Frontal cortex (tissue), 4 donors: ENCODE data around the gene BACH2. TPM values are rescaled to one million over a fixed set of nuclear protein-coding genes. Genes with fewer than 3 reads are reported as not detected.
"Not testable (repeated sequence)": the region's sequence is repeated elsewhere in the genome, so short reads cannot be mapped to it uniquely, and the experiment has no call there.

Source experiments
- DNase-seq, 2 donors: peaks; one replicate each; pipeline ENCODE4 v3.0.0; 2012; ENCODE audit warnings: low spot score in 2 of 2
- FAIRE-seq: peaks from 2 replicates; lab custom pipeline; 2012; peaks lifted over from hg19 to GRCh38; lab: Jason Lieb, UNC
- total RNA-seq: library from RNA; depleted of rRNA; stranded (reverse); fragments of >200 nt; gene quantifications from one replicate; pipeline ENCODE4 v1.2.3, GENCODE V29; 2014
- donor health status: control.
- donor health status: control.
- donor health status: control.

The BACH2 gene
- total RNA-seq: 48.9 TPM

- DNase-seq (peak; percentile 86 to 92), FAIRE-seq (no peak)
Measured at GRCh38 chr6:90296341-90297114, at the start of gene BACH2. Gene BACH2, minus strand, starts transcription at chr6:90296843. Its CDS starts 287,999 bp downstream, at chr6:90008844.

DNA sequence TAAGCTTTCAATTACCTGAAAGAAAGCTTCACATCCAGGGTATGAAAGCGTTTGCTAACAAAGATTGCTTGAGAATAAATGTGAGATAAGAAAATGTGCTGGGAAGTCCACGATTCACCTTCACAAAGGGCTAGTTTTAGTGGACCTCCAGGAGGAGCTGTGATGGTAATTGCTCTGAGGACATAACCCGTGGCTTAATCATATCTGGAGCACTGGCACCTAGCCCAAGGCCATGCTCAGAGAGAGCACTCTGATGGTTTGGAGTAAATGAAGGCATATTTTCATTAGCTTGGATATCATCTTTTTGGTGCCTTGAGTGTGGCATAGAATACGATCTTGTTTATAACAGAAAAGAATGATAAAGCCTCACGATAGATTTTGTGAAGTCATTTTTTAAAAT is 46.9 kb upstream of the BACH2 start:
- DNase-seq: no peak
- FAIRE-seq: no peak

GRCh38 chr6:90338409-90338808 is 41.8 kb upstream of the BACH2 start:
- DNase-seq: no peak
- FAIRE-seq: no peak

GRCh38 chr6:90336388-90336947 is 39.8 kb upstream of the BACH2 start:
- FAIRE-seq (no peak), DNase-seq (no peak)

- DNase-seq (no peak), FAIRE-seq (no peak)
Measured at GRCh38 chr6:90333928-90334327, 37.3 kb upstream of the BACH2 start.

- FAIRE-seq, DNase-seq: not testable (repeated sequence)
Measured at GRCh38 chr6:90332978-90333543, 36.4 kb upstream of the BACH2 start.

- DNase-seq: no peak
- FAIRE-seq: no peak
Measured at GRCh38 chr6:90329386-90330077, 32.9 kb upstream of the BACH2 start.

DNA sequence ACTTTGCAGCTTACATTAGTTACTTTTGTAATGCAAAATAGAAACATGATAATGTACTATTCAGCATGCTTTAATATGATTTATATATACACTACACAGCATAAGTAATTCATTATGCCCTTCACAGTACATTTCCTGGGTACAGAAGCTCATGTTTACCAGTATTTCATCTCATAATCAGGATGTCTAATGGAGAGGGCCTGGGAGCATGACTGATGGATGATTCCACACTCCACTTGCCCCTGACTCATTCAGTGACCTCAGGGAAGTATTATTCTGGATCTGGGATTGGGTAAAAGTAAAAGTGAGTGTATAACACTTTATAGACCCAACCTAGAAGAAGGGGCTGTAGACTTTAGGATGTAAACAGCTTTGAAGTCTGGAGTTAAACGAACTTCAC is 31.4 kb upstream of the BACH2 start:
- DNase-seq: no peak
- FAIRE-seq: no peak

DNA sequence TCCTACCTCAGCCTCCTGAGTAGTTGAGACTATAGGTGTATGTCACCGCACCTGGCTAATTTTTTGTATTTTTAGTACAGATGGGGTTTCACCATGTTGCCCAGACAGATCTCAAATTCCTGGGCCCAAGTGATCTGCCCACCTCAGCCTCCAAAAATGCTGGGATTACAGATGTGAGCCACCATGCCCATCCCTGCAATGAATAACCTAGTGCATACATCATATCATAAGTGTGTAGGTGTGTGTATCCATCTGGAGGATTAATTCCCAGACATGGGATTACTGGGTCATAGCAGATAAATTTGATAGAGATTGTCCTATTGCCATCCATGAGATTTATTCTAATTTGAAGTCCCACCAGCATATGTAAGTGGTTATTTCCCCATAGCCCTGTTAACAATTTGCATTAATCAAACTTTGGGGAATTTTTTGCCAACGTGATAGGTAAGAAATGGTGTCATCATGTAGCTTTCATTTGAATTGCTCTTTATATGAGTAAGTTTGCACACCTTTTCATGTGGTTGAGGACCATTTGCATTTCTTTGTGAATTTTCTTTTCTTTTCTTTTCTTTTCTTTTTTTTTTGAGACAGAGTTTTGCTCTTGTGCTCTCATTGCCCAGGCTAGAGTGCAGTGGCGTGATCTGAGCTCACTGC is 29.9 kb upstream of the BACH2 start:
- FAIRE-seq (no peak), DNase-seq (no peak)

DNA sequence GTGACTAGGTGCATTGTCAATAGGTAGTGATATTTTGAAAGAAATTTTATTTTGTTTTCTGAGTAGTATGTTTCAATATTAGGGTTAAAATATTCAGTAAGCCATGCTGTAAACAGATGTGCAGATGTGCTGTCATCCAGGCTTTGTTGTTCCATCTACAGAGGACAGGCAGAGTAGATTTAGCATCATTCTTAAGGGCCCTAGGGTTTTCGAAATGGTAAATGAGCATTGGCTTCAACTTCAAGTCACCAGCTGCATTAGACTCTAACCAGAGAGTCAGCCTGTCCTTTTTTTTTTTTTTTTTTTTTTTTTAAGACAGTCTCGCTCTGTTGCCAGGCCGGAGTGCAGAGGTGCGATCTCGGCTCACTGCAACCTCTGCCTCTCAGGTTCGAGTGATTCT is 27.1 kb upstream of the BACH2 start:
- FAIRE-seq (no peak), DNase-seq (no peak)

DNA sequence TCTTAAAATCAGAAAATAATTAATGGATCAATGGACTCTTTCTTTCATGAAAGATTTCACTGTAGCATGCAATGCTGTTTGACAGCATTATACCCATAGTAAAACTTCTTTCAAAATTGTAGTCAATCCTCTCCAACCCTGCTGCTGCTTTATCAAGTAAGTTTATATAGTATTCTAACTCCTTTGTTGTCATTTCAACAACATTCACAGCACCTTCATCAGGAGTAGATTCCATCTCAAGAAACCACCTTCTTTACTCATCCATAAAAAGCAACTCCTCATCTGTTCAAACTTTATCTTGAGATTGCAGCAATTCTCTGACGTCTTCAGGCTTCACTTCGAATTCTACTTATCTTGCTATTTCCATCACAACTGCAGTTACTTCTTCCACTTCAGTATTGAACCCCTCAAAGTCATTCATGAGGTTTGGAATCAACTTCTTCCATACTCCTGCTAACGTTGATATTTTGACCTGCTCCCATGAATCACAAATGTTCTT is 26.4 kb upstream of the BACH2 start:
- FAIRE-seq (no peak), DNase-seq (no peak)

DNA sequence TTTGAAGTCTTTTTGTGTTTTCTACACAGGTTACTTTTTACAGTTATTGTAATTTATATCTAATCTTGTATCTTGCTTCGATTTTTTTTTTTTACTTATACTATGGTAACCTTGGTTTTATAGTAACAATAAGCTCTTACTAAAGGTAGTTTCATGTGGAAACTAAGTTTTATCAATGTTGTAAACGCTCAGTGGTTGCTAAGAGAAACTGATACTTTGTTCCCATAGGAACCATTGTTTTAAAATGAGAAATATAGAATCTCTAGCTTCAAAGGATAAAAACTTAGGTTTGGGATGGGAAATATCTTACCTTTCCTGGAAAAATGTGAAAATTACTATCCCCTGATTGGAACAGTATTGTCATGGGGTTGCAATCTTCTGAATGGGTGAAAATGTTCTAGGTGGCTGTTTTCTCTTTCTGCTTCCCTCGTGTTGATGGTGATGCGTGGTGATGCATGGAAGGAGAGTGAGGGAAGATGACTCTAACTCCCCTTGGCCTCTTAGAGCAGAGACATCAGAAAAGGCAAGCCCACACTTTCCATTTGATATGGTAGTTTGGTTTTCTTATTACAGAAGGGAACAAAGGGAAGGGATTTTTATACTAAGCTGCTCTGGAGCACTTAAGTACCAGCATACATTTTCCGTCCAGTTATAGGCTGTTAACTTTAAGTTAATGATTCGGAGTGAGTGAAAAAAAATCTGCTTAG is 23.5 kb upstream of the BACH2 start:
- FAIRE-seq (no peak), DNase-seq (no peak)

- DNase-seq (no peak), FAIRE-seq (no peak)
Measured at GRCh38 chr6:90319044-90319443, 22.4 kb upstream of the BACH2 start.

- no peak for FAIRE-seq
Measured at GRCh38 chr6:90315986-90316385, 19.3 kb upstream of the BACH2 start.

GRCh38 chr6:90315354-90315950 is 18.8 kb upstream of the BACH2 start:
- FAIRE-seq (no peak), DNase-seq (no peak)

More at GRCh38 chr6:90315986-90316385, 19.3 kb upstream of the BACH2 start:
- no peak for DNase-seq

DNA sequence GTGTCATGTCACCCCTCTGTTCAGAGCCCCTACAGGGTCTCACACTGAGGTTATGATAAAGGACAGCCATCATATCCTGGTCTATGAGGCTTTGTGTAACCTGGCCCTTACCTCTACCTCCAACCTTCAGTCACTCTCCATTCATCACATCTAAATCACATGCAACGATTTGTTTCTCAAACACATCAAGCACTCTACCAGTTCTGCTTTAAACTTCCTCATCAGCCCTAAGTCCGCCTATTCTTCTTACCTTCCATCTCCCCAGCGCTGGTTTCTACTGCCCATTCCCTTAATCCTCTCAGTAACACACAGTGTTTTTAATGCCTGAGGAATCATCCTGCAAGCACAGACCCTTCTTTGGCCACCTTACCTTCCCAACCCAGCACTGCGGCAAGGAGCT is 17.9 kb upstream of the BACH2 start:
- FAIRE-seq (no peak), DNase-seq (no peak)

- FAIRE-seq (no peak), DNase-seq (no peak)
Measured at GRCh38 chr6:90311569-90311968, 14.9 kb upstream of the BACH2 start.

GRCh38 chr6:90305800-90306448 is 9.3 kb upstream of the BACH2 start:
- FAIRE-seq: no peak

GRCh38 chr6:90304308-90304707 is 7.7 kb upstream of the BACH2 start:
- FAIRE-seq (no peak), DNase-seq (no peak)

More at GRCh38 chr6:90305800-90306448, 9.3 kb upstream of the BACH2 start:
- DNase-seq: no peak
